Body of pancreas (tissue), 4 donors: ENCODE measurements around the gene CD44. TPM values are rescaled to one million over a fixed set of nuclear protein-coding genes. Genes with fewer than 3 reads are reported as not detected.

Experiments used
- ATAC-seq: fragments of 150-250 bp; one replicate; pipeline ENCODE4 v1.9.1; 2016
- DNase-seq, 4 donors: peaks; one replicate each; pipeline ENCODE4 v3.0.0-alpha.2; 2019
- H3K27ac ChIP-seq, 4 donors: fragments of 200-600 bp; sonication (generic); 1 replicate in 3 of 4; 2 replicates in 1 of 4; pipeline versions ENCODE4 v1.5.1 to v1.6.1; 2016 to 2019; ENCODE audit warnings: mild to moderate bottlenecking in 1 of 4, mixed read lengths in 1 of 4, moderate library complexity in 1 of 4
- H3K27me3 ChIP-seq, 2 donors: fragments of 200-600 bp; sonication (generic); one replicate each; pipeline ENCODE4 v1.6.0; 2016; ENCODE audit warnings: mild to moderate bottlenecking in 1 of 2
- H3K36me3 ChIP-seq, 2 donors: fragments of 200-600 bp; sonication (generic); replicated peaks in 1 of 2; 2 replicates each; pipeline ENCODE4 v1.5.1; 2016; ENCODE audit warnings: low read depth in 2 of 2; ENCODE audit not compliant: insufficient read depth in 1 of 2
- H3K4me1 ChIP-seq: fragments of 200-600 bp; sonication (generic); one replicate; pipeline ENCODE4 v1.6.0; 2016
- H3K4me3 ChIP-seq, 2 donors: fragments of 200-600 bp; sonication (generic); 1 replicate in 1 of 2; 2 replicates in 1 of 2; pipeline ENCODE4 v1.5.1; 2016 to 2019
- H3K9me3 ChIP-seq, 3 donors: fragments of 200-600 bp; sonication (generic); 1 replicate in 2 of 3; 2 replicates in 1 of 3; pipeline ENCODE4 v1.5.1; 2016
- CTCF ChIP-seq, 7 experiments: fragments of 450-650 bp in 4 of 7; fragments of 200-600 bp in 3 of 7; sonication (generic) in 3 of 7; IDR thresholded peaks; one replicate each; pipeline ENCODE4 v1.5.1; 2016 to 2019; ENCODE audit warnings: antibody characterized with exemption in 7 of 7
- POLR2A ChIP-seq, 3 donors: fragments of 450-650 bp; IDR thresholded peaks; one replicate each; pipeline ENCODE4 v1.6.1; 2016; ENCODE audit warnings: antibody characterized with exemption in 3 of 3, mild to moderate bottlenecking in 2 of 3
- WGBS, 2 donors: methylation state at CpG; one replicate each; pipeline ENCODE4 v1.1.5; 2017; 5-methylcytosine and 5-hydroxymethylcytosine counted together
- intact Hi-C: fragments of 100-400 bp; cut with DNase I; formaldehyde crosslinking; loops from one replicate; pipeline ENCODE4 v1.15.1; 2023
- total RNA-seq, 2 donors: library from RNA; depleted of rRNA; stranded (reverse); fragments of >200 nt; gene quantifications; one replicate each; pipeline ENCODE4 v1.1.0, GENCODE V29; 2016

CD44 gene
- total RNA-seq, 2 donors from 2014 or later: 266 to 433 TPM

GRCh38 chr11:35227576-35228327 is 88.8 kb downstream of the CD44 start:
- peaks cover 5 to 7% of the 10 kb centered on the region in 2 donors for H3K36me3 ChIP-seq
- peak overlapping the region in 1 of 4 donors; percentile 7 for H3K27ac ChIP-seq
- H3K4me1 ChIP-seq: no peaks in the 10 kb centered on the region
- H3K9me3 ChIP-seq: no peaks in the 10 kb centered on the region
- no peak for ATAC-seq
- intact Hi-C loops: no loop called here
- DNase-seq: peak in 1 of 4 donors; percentile 35
- no peaks in the 10 kb centered on the region for H3K27me3 ChIP-seq
- H3K4me3 ChIP-seq: no peak overlapping the region
- TF ChIP-seq CTCF (IDR thresholded peaks at IDR 0.05) (no peak), POLR2A (IDR thresholded peaks at IDR 0.05) (no peak)
- WGBS, 2 donors: 72 to 78% methylated on average over 5 of the region's 5 CpGs

- WGBS, 2 donors: 85 to 87% methylated on average over 3 of the region's 3 CpGs
- TF ChIP-seq CTCF (IDR thresholded peaks at IDR 0.05) (no peak), POLR2A (IDR thresholded peaks at IDR 0.05) (no peak)
- ATAC-seq (no peak), DNase-seq (no peak)
- intact Hi-C loops: no loop called here
- Histone ChIP-seq H3K27ac (peak overlapping the region in 1 of 4 donors; percentile 7), H3K27me3 (no peaks in the 10 kb centered on the region), H3K36me3 (peaks cover 4 to 5% of the 10 kb centered on the region in 2 donors), H3K9me3 (no peaks in the 10 kb centered on the region), H3K4me3 (no peak overlapping the region), H3K4me1 (no peaks in the 10 kb centered on the region)
Measured at GRCh38 chr11:35228328-35228725, 89.4 kb downstream of the CD44 start.

GRCh38 chr11:35230388-35230787 is 91.4 kb downstream of the CD44 start:
- H3K4me3 ChIP-seq: no peak overlapping the region
- peaks cover 0 to 5% of the 10 kb centered on the region in 2 donors for H3K36me3 ChIP-seq
- peaks cover 5% of the 10 kb centered on the region for H3K4me1 ChIP-seq
- ATAC-seq (no peak), DNase-seq (no peak)
- no peaks in the 10 kb centered on the region for H3K27me3 ChIP-seq
- no peak overlapping the region for H3K27ac ChIP-seq
- H3K9me3 ChIP-seq: no peaks in the 10 kb centered on the region
- 95 to 100% methylated on average over 1 of the region's 1 CpG for WGBS, 2 donors
- intact Hi-C loops: no loop called here
- TF ChIP-seq CTCF (IDR thresholded peaks at IDR 0.05) (no peak), POLR2A (IDR thresholded peaks at IDR 0.05) (no peak)

GRCh38 chr11:35231076-35231860 is 92.3 kb downstream of the CD44 start:
- Histone ChIP-seq H3K9me3 (no peaks in the 10 kb centered on the region), H3K4me1 (peaks cover 14% of the 10 kb centered on the region), H3K36me3 (peaks cover 0 to 5% of the 10 kb centered on the region in 2 donors), H3K27me3 (no peaks in the 10 kb centered on the region), H3K4me3 (no peak overlapping the region), H3K27ac (no peak overlapping the region)
- no peak for TF ChIP-seq POLR2A (IDR thresholded peaks at IDR 0.05)
- peak in 1 of 7 experiments; percentile 3 for TF ChIP-seq CTCF (IDR thresholded peaks at IDR 0.05)
- 79 to 93% methylated on average over 5 of the region's 5 CpGs for WGBS, 2 donors
- ATAC-seq (no peak), DNase-seq (no peak)
- intact Hi-C loops: no loop called here
